CD14-positive monocyte (primary cell): ENCODE results near the gene NTMT2. TPM values are rescaled to one million over a fixed set of nuclear protein-coding genes. Genes with fewer than 3 reads are reported as not detected.

Experiments used
- DNase-seq, 3 donors: peaks; one replicate each; pipeline ENCODE4 v3.0.0-alpha.2; 2011 to 2022
- H2AFZ ChIP-seq: 2 replicates; pipeline ENCODE4 v1.6.0; 2012; ENCODE audit warnings: mild to moderate bottlenecking, low read depth, low read length, inconsistent platforms; ENCODE audit not compliant: insufficient read depth, poor library complexity, severe bottlenecking
- H3K27ac ChIP-seq, 2 donors: 1 replicate in 1 of 2; 2 replicates in 1 of 2; pipeline ENCODE4 v1.5.1; 2012 to 2013; ENCODE audit warnings: low read length in 2 of 2, control low read depth in 1 of 2, inconsistent platforms in 1 of 2, low read depth in 1 of 2, mild to moderate bottlenecking in 1 of 2
- H3K27me3 ChIP-seq, 2 donors: one replicate each; pipeline versions ENCODE4 v1.6.0 to v1.6.1; 2011 to 2013; ENCODE audit warnings: low read length in 2 of 2; ENCODE audit not compliant: control insufficient read depth in 2 of 2, insufficient read depth in 2 of 2
- H3K36me3 ChIP-seq, 2 donors: replicated peaks in 1 of 2; 1 replicate in 1 of 2; 2 replicates in 1 of 2; pipeline versions ENCODE4 v1.5.1 to v1.6.1; 2012 to 2013; ENCODE audit warnings: low read length in 2 of 2, control low read depth in 1 of 2, inconsistent platforms in 1 of 2, mild to moderate bottlenecking in 1 of 2; ENCODE audit not compliant: insufficient read depth in 2 of 2, control insufficient read depth in 1 of 2
- H3K4me1 ChIP-seq, 2 donors: 1 replicate in 1 of 2; 2 replicates in 1 of 2; pipeline versions ENCODE4 v1.5.1 to v1.6.1; 2012 to 2013; ENCODE audit warnings: low read length in 2 of 2, control low read depth in 1 of 2, inconsistent platforms in 1 of 2, mild to moderate bottlenecking in 1 of 2, moderate library complexity in 1 of 2; ENCODE audit not compliant: insufficient read depth in 2 of 2, control insufficient read depth in 1 of 2
- H3K4me2 ChIP-seq: replicated peaks from 2 replicates; pipeline ENCODE3; 2012; ENCODE audit warnings: low read length, moderate library complexity, mild to moderate bottlenecking; ENCODE audit not compliant: poor library complexity, severe bottlenecking; ENCODE audit errors: extremely low read depth
- H3K4me3 ChIP-seq, 3 experiments: fragments of 200-600 bp in 1 of 3; sonication (generic) in 1 of 3; replicated peaks in 1 of 3; 1 replicate in 2 of 3; 2 replicates in 1 of 3; pipeline ENCODE4 v1.5.1; 2011 to 2013; ENCODE audit warnings: low read length in 3 of 3, mild to moderate bottlenecking in 3 of 3, control low read depth in 2 of 3, low read depth in 2 of 3, inconsistent platforms in 1 of 3, moderate library complexity in 1 of 3
- H3K79me2 ChIP-seq: 2 replicates; pipeline ENCODE4 v1.6.0; 2012; ENCODE audit warnings: mild to moderate bottlenecking, control low read depth, inconsistent platforms, low read length, moderate library complexity; ENCODE audit not compliant: insufficient read depth
- H3K9ac ChIP-seq: 2 replicates; pipeline ENCODE4 v1.6.0; 2017; ENCODE audit warnings: low read length, mild to moderate bottlenecking; ENCODE audit not compliant: insufficient read depth, poor library complexity, severe bottlenecking
- H3K9me3 ChIP-seq, 2 donors: replicated peaks in 1 of 2; 1 replicate in 1 of 2; 2 replicates in 1 of 2; pipeline versions ENCODE4 v1.5.1 to v1.6.1; 2012 to 2013; ENCODE audit warnings: low read length in 2 of 2, control low read depth in 1 of 2; ENCODE audit not compliant: control insufficient read depth in 1 of 2, insufficient read depth in 1 of 2
- H4K20me1 ChIP-seq: 2 replicates; pipeline ENCODE4 v1.6.0; 2012; ENCODE audit warnings: mild to moderate bottlenecking, low read length, control low read depth, moderate library complexity; ENCODE audit not compliant: insufficient read depth
- H3K27ac Mint-ChIP-seq, 7 donors: one replicate each; pipeline ENCODE4 v1.8.0; 2020; ENCODE audit warnings: mild to moderate bottlenecking in 7 of 7, mixed read lengths in 7 of 7, moderate library complexity in 6 of 7, inconsistent platforms in 2 of 7
- H3K27me3 Mint-ChIP-seq, 3 donors: one replicate each; pipeline ENCODE4 v1.8.0; 2021 to 2022; ENCODE audit warnings: low read depth in 3 of 3, mild to moderate bottlenecking in 3 of 3, mixed read lengths in 3 of 3, moderate library complexity in 3 of 3, inconsistent platforms in 1 of 3
- H3K36me3 Mint-ChIP-seq, 2 donors: one replicate each; pipeline ENCODE4 v1.8.0; 2020; ENCODE audit warnings: mixed read lengths in 2 of 2, inconsistent platforms in 1 of 2, mild to moderate bottlenecking in 1 of 2
- H3K4me1 Mint-ChIP-seq: one replicate; pipeline ENCODE4 v1.8.0; 2020; ENCODE audit warnings: mild to moderate bottlenecking, mixed read lengths
- H3K4me3 Mint-ChIP-seq, 2 donors: one replicate each; pipeline ENCODE4 v1.8.0; 2020; ENCODE audit warnings: mild to moderate bottlenecking in 2 of 2, mixed read lengths in 2 of 2, moderate library complexity in 1 of 2
- H3K9me3 Mint-ChIP-seq, 7 donors: one replicate each; pipeline ENCODE4 v1.8.0; 2020 to 2022; ENCODE audit warnings: mixed read lengths in 7 of 7, mild to moderate bottlenecking in 6 of 7, moderate library complexity in 6 of 7, inconsistent platforms in 2 of 7
- CTCF ChIP-seq: fragments of 200-600 bp; IDR thresholded peaks from one replicate; pipeline ENCODE4 v1.8.0; 2022; ENCODE audit warnings: antibody characterized with exemption, mild to moderate bottlenecking
- WGBS: methylation state at CpG from one replicate; pipeline ENCODE4 v1.1.5; 2013; ENCODE audit warnings: missing lambda C conversion rate; ENCODE audit not compliant: insufficient coverage; 5-methylcytosine and 5-hydroxymethylcytosine counted together
- intact Hi-C, 2 donors: fragments of 100-400 bp; cut with micrococcal nuclease; formaldehyde crosslinking; loops; one replicate each; pipeline versions ENCODE4 v1.15.0 to v1.15.1; 2023
- polyA plus RNA-seq, 3 donors: library from polyadenylated mRNA; depleted of rRNA in 1 of 3; unstranded in 2 of 3; stranded (reverse) in 1 of 3; fragments of 300-500 nt in 2 of 3; fragments of >200 nt in 1 of 3; fragmentation: Illumina TruSeq in 2 of 3; gene quantifications; 1 replicate in 2 of 3; 2 replicates in 1 of 3; pipeline ENCODE4 v1.2.3, GENCODE V29; 2012 to 2021

NTMT2 gene
- polyA plus RNA-seq, 3 donors: not detected

GRCh38 chr1:170200161-170200560, 54.4 kb downstream of the NTMT2 start:
- Mint-ChIP-seq H3K4me1 (no peaks in the 10 kb centered on the region), H3K27me3 (peaks cover 0 to 2% (median 0%) of the 10 kb centered on the region in 3 donors), H3K27ac (no peak overlapping the region), H3K4me3 (no peak overlapping the region), H3K36me3 (no peaks in the 10 kb centered on the region), H3K9me3 (peaks cover 0 to 5% (median 0%) of the 10 kb centered on the region in 7 donors)
- H3K4me1 ChIP-seq: no peaks in the 10 kb centered on the region
- no peaks in the 10 kb centered on the region for H3K27me3 ChIP-seq
- no peaks in the 10 kb centered on the region for H4K20me1 ChIP-seq
- H3K27ac ChIP-seq: no peak overlapping the region
- DNase-seq: no peak
- no peak overlapping the region for H3K4me3 ChIP-seq
- H3K4me2 ChIP-seq: no peak overlapping the region
- H3K36me3 ChIP-seq: no peaks in the 10 kb centered on the region
- no peaks in the 10 kb centered on the region for H3K9me3 ChIP-seq
- no peak overlapping the region for H3K9ac ChIP-seq
- H2AFZ ChIP-seq: no peak overlapping the region
- TF ChIP-seq CTCF: no peak
- no peaks in the 10 kb centered on the region for H3K79me2 ChIP-seq
- intact Hi-C loops: no loop called here

- no peak overlapping the region for H3K4me3 ChIP-seq
- TF ChIP-seq CTCF: no peak
- H2AFZ ChIP-seq: no peak overlapping the region
- Mint-ChIP-seq H3K36me3 (no peaks in the 10 kb centered on the region), H3K4me1 (no peaks in the 10 kb centered on the region), H3K4me3 (no peak overlapping the region), H3K27ac (no peak overlapping the region), H3K9me3 (peaks cover 0 to 6% (median 3%) of the 10 kb centered on the region in 7 donors), H3K27me3 (peaks cover 0 to 2% (median 0%) of the 10 kb centered on the region in 3 donors)
- H3K4me1 ChIP-seq: no peaks in the 10 kb centered on the region
- H3K4me2 ChIP-seq: no peak overlapping the region
- H3K27me3 ChIP-seq: no peaks in the 10 kb centered on the region
- intact Hi-C loops: no loop called here
- no peaks in the 10 kb centered on the region for H3K9me3 ChIP-seq
- H3K36me3 ChIP-seq: no peaks in the 10 kb centered on the region
- H4K20me1 ChIP-seq: no peaks in the 10 kb centered on the region
- no peaks in the 10 kb centered on the region for H3K79me2 ChIP-seq
- no peak for DNase-seq
- H3K9ac ChIP-seq: no peak overlapping the region
- no peak overlapping the region for H3K27ac ChIP-seq
- WGBS: no CpG with 5 or more reads among the region's 4 CpGs
Measured at GRCh38 chr1:170200621-170201397, 55.0 kb downstream of the NTMT2 start.
